T-cell (primary cell): ENCODE results near the gene RFX2. TPM values are rescaled to one million over a fixed set of nuclear protein-coding genes. Genes with fewer than 3 reads are reported as not detected.

Source experiments
- ATAC-seq, 4 experiments: fragments of 200-7000 bp in 3 of 4; fragments of 150-1000 bp in 1 of 4; cut with Tn5 transposase; replicated peaks in 1 of 4; 1 replicate in 3 of 4; 2 replicates in 1 of 4; pipeline ENCODE4 v1.10.0; 2021; ENCODE audit warnings: moderate library complexity in 3 of 4, mild to moderate bottlenecking in 2 of 4, moderate number of reproducible peaks in 1 of 4
- CTCF ChIA-PET, 2 donors: fragments of 300-600 bp; sonication (Branson Sonifier 250); formaldehyde crosslinking; loops; one replicate each; lab custom pipeline; 2022; ENCODE audit warnings: antibody characterized with exemption in 2 of 2; lab: Charles Lee
- POLR2A ChIA-PET, 2 donors: fragments of 300-600 bp; sonication (Branson Sonifier 250); formaldehyde crosslinking; loops; one replicate each; lab custom pipeline; 2022; ENCODE audit warnings: antibody characterized with exemption in 2 of 2; lab: Charles Lee
- DNase-seq, 35 experiments: peaks; one replicate each; pipeline versions ENCODE4 v3.0.0 to v3.0.0-alpha.2; 2013 to 2023
- H3K27ac ChIP-seq: one replicate; pipeline ENCODE4 v1.5.1; 2013; ENCODE audit warnings: low read length
- H3K27me3 ChIP-seq, 2 experiments: replicated peaks in 1 of 2; 1 replicate in 1 of 2; 2 replicates in 1 of 2; pipeline versions ENCODE4 v1.6.1 to v1.7.0; 2013; ENCODE audit warnings: low read length in 1 of 2, mixed read lengths in 1 of 2; ENCODE audit not compliant: control insufficient read depth in 2 of 2, insufficient read depth in 2 of 2; ENCODE audit errors: extremely low read depth in 1 of 2
- H3K36me3 ChIP-seq, 2 donors: 1 replicate in 1 of 2; 2 replicates in 1 of 2; pipeline versions ENCODE4 v1.6.1 to v1.7.0; 2013; ENCODE audit warnings: low read length in 1 of 2; ENCODE audit not compliant: control insufficient read depth in 2 of 2, insufficient read depth in 1 of 2; ENCODE audit errors: extremely low read depth in 1 of 2
- H3K4me1 ChIP-seq, 2 experiments: 1 replicate in 1 of 2; 2 replicates in 1 of 2; pipeline versions ENCODE4 v1.6.1 to v1.7.0; 2013; ENCODE audit warnings: low read length in 2 of 2, mixed read lengths in 1 of 2; ENCODE audit not compliant: insufficient read depth in 2 of 2, control insufficient read depth in 1 of 2; ENCODE audit errors: extremely low read depth in 1 of 2
- H3K4me3 ChIP-seq, 2 donors: 1 replicate in 1 of 2; 2 replicates in 1 of 2; pipeline versions ENCODE4 v1.5.1 to v1.7.0; 2013; ENCODE audit warnings: mild to moderate bottlenecking in 2 of 2, low read length in 1 of 2, moderate library complexity in 1 of 2; ENCODE audit not compliant: control insufficient read depth in 1 of 2; ENCODE audit errors: extremely low read depth in 1 of 2
- H3K9me3 ChIP-seq: 2 replicates; pipeline ENCODE4 v1.7.0; 2013
- H3K27ac Mint-ChIP-seq, 2 donors: one replicate each; pipeline ENCODE4 v1.8.0; 2020 to 2021; ENCODE audit warnings: mild to moderate bottlenecking in 2 of 2, mixed read lengths in 2 of 2
- H3K27me3 Mint-ChIP-seq, 2 donors: one replicate each; pipeline ENCODE4 v1.8.0; 2021 to 2022; ENCODE audit warnings: mixed read lengths in 2 of 2
- H3K36me3 Mint-ChIP-seq: one replicate; pipeline ENCODE4 v1.8.0; 2021; ENCODE audit warnings: mixed read lengths
- H3K4me1 Mint-ChIP-seq, 3 donors: one replicate each; pipeline ENCODE4 v1.8.0; 2020 to 2022; ENCODE audit warnings: mixed read lengths in 3 of 3, mild to moderate bottlenecking in 1 of 3
- H3K4me3 Mint-ChIP-seq, 3 donors: one replicate each; pipeline ENCODE4 v1.8.0; 2020 to 2022; ENCODE audit warnings: mild to moderate bottlenecking in 3 of 3, mixed read lengths in 3 of 3, moderate library complexity in 3 of 3
- H3K9me3 Mint-ChIP-seq, 3 donors: one replicate each; pipeline ENCODE4 v1.8.0; 2020 to 2022; ENCODE audit warnings: mixed read lengths in 3 of 3
- WGBS: methylation state at CpG from one replicate; pipeline ENCODE4 v1.1.5; 2013; ENCODE audit warnings: missing lambda C conversion rate; ENCODE audit not compliant: insufficient coverage; 5-methylcytosine and 5-hydroxymethylcytosine counted together
- total RNA-seq, 35 experiments: library from RNA in 6 of 35; stranded (reverse) in 6 of 35; fragments of 120-200 nt in 1 of 35; gene quantifications; one replicate each; pipeline versions ENCODE4 v1.2.1 to v1.2.4 and lab custom pipeline; 2013 to 2026

The RFX2 gene
- total RNA-seq, 5 donors from 2014 or later (not counting 1 experiment from before 2014, with no cell fraction given) = 4.7 to 11.6 (median 7.8) TPM

DNA sequence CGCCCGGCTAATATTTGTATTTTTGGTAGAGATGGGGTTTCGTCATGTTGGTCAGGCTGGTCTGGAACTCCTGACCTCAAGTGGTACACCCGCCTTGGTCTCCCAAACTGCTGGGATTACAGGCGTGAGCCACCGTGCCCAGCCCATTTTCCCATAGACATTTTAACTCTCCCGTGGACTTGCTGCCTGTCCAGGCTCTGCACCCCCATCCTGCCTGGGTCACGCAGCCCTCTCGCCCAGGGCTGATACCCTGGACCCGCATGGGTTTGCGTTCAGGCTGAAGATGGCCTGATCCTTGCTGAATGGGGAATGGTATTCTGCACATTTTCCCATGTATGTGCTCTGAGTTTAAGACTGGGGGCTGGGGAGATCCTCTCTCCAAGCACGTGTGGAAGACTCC is 86.4 kb downstream of the RFX2 start:
- Mint-ChIP-seq H3K4me3 (no peak overlapping the region), H3K4me1 (peaks cover 4 to 18% (median 4%) of the 10 kb centered on the region in 3 donors), H3K27me3 (peaks cover 0 to 8% of the 10 kb centered on the region in 2 donors), H3K9me3 (no peaks in the 10 kb centered on the region), H3K36me3 (peaks cover 7% of the 10 kb centered on the region), H3K27ac (no peak overlapping the region)
- Histone ChIP-seq H3K9me3 (no peaks in the 10 kb centered on the region), H3K36me3 (peaks cover 0 to 5% of the 10 kb centered on the region in 2 donors), H3K27me3 (peaks cover 0 to 23% of the 10 kb centered on the region in 2 experiments), H3K27ac (no peak overlapping the region), H3K4me1 (peaks cover 7 to 8% of the 10 kb centered on the region in 2 experiments), H3K4me3 (no peak overlapping the region)
- DNase-seq = no peak
- ChIA-PET POLR2A (no interaction called here), CTCF (no interaction called here)
- ATAC-seq = no peak
- WGBS = 96% methylated on average over 5 of the region's 12 CpGs

- ATAC-seq (no peak), DNase-seq (no peak)
- ChIA-PET POLR2A (interaction anchor here in 1 of 2 donors (0.7 kb wide), 1 partner anchor 126 kb away, joined by 4 read pairs; no protein-coding TSS in a partner anchor), CTCF (interaction anchor here (0.5 to 2.5 kb wide), 6 partner anchors 36 to 229 kb away, joined by 3 to 17 read pairs (median 6); partner anchors contain the start of gene NRTN (in 1 of the 2))
- Histone ChIP-seq H3K4me3 (no peak overlapping the region), H3K36me3 (peaks cover 0 to 5% of the 10 kb centered on the region in 2 donors), H3K27ac (no peak overlapping the region), H3K4me1 (peaks cover 7 to 8% of the 10 kb centered on the region in 2 experiments), H3K27me3 (peaks cover 0 to 24% of the 10 kb centered on the region in 2 experiments), H3K9me3 (no peaks in the 10 kb centered on the region)
- H3K4me1 Mint-ChIP-seq = peaks cover 4 to 18% (median 4%) of the 10 kb centered on the region in 3 donors
- no peaks in the 10 kb centered on the region for H3K9me3 Mint-ChIP-seq
- no peak overlapping the region for H3K4me3 Mint-ChIP-seq
- peaks cover 0 to 8% of the 10 kb centered on the region in 2 donors for H3K27me3 Mint-ChIP-seq
- H3K36me3 Mint-ChIP-seq = peaks cover 5% of the 10 kb centered on the region
- peak overlapping the region in 1 of 2 donors; percentile 22 for H3K27ac Mint-ChIP-seq
- 78% methylated on average over 14 of the region's 21 CpGs for WGBS
These were observed 87.1 kb downstream of the RFX2 start for GRCh38 chr19:6023085-6023682.

GRCh38 chr19:6022570-6023064 is 87.7 kb downstream of the RFX2 start:
- Mint-ChIP-seq H3K9me3 (no peaks in the 10 kb centered on the region), H3K27ac (no peak overlapping the region), H3K36me3 (peaks cover 4% of the 10 kb centered on the region), H3K4me3 (no peak overlapping the region), H3K27me3 (peaks cover 0 to 8% of the 10 kb centered on the region in 2 donors), H3K4me1 (peaks cover 4 to 18% (median 4%) of the 10 kb centered on the region in 3 donors)
- WGBS = 67% methylated on average over 7 of the region's 16 CpGs
- no peak overlapping the region for H3K27ac ChIP-seq
- H3K4me1 ChIP-seq = peaks cover 7 to 8% of the 10 kb centered on the region in 2 experiments
- ATAC-seq (no peak), DNase-seq (no peak)
- no peak overlapping the region for H3K4me3 ChIP-seq
- H3K36me3 ChIP-seq = peaks cover 0 to 5% of the 10 kb centered on the region in 2 donors
- CTCF ChIA-PET = interaction anchor here (0.5 to 2.5 kb wide), 8 partner anchors 35 to 219 kb away, joined by 3 to 17 read pairs (median 5); partner anchors contain the start of genes NRTN (in 1 of the 2) and VMAC (in 1 of the 2)
- peaks cover 0 to 26% of the 10 kb centered on the region in 2 experiments for H3K27me3 ChIP-seq
- no peaks in the 10 kb centered on the region for H3K9me3 ChIP-seq
- POLR2A ChIA-PET = no interaction called here

GRCh38 chr19:6021878-6022569 is 88.3 kb downstream of the RFX2 start:
- ChIA-PET POLR2A (no interaction called here), CTCF (interaction anchor here (0.5 to 2.5 kb wide), 11 partner anchors 33 to 246 kb away, joined by 3 to 17 read pairs (median 4); partner anchors contain the start of genes NRTN (in 1 of the 2) and VMAC (in 1 of the 2))
- DNase-seq (peak; percentile 55 to 88 (median 74)), ATAC-seq (peak; percentile 88 to 96 (median 93))
- Mint-ChIP-seq H3K27ac (no peak overlapping the region), H3K9me3 (no peaks in the 10 kb centered on the region), H3K4me1 (peaks cover 4 to 18% (median 4%) of the 10 kb centered on the region in 3 donors), H3K36me3 (peaks cover 4% of the 10 kb centered on the region), H3K4me3 (no peak overlapping the region), H3K27me3 (peaks cover 0 to 8% of the 10 kb centered on the region in 2 donors)
- H3K9me3 ChIP-seq = no peaks in the 10 kb centered on the region
- peaks cover 0 to 5% of the 10 kb centered on the region in 2 donors for H3K36me3 ChIP-seq
- no peak overlapping the region for H3K27ac ChIP-seq
- H3K4me3 ChIP-seq = no peak overlapping the region
- H3K4me1 ChIP-seq = peaks cover 7 to 8% of the 10 kb centered on the region in 2 experiments
- 66% methylated on average over 25 of the region's 29 CpGs for WGBS
- H3K27me3 ChIP-seq = peaks cover 0 to 26% of the 10 kb centered on the region in 2 experiments

DNA sequence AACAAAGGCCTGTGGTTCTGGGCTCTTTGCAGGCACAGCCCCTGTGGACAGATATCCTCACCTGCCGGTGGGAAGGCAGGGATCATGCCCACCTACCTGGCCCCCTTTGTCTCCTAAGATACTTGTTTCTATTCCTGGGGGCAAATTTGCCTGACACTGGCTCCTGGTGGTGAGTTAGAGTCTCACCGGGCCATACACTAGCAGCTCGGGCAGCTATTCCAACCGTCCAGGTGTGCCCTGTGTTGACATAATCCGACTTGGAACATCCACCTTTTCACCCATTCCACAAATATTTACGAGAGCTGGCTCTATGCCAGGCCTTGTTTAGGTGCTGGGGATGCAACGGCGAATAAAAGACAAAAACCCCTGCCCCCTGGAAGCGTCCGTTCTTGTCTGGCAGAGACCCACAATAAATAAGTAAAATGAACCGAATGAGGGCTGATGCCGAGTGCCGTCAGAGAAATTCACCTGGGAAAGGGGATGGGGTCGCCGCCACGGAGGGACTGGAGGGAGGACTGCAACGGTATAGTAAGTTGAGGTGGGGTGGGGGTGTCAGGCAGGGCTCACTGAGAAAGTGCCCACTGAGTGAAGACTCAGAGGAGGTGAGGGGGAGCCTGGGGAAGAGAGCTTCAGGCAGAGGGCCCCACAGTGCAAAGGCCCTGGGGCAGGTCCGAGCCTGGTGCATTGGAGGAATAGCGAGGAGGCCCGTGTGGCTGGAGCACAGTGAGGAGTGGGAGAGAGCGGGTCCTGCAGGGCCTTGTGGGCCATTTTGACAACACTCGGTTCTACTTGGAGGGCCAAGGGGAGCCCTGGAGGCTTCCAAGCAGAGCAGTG is 89.1 kb downstream of the RFX2 start:
- H3K9me3 Mint-ChIP-seq = no peaks in the 10 kb centered on the region
- no peak overlapping the region for H3K4me3 Mint-ChIP-seq
- no peak overlapping the region for H3K4me3 ChIP-seq
- H3K27ac ChIP-seq = no peak overlapping the region
- DNase-seq (no peak), ATAC-seq (no peak)
- 89% methylated on average over 17 of the region's 22 CpGs for WGBS
- no peaks in the 10 kb centered on the region for H3K36me3 Mint-ChIP-seq
- H3K27me3 Mint-ChIP-seq = peaks cover 0 to 8% of the 10 kb centered on the region in 2 donors
- H3K27ac Mint-ChIP-seq = no peak overlapping the region
- CTCF ChIA-PET = interaction anchor here (0.5 to 2.5 kb wide), 7 partner anchors 33 to 217 kb away, joined by 3 to 17 read pairs (median 6); partner anchors contain the start of gene NRTN (in 1 of the 2)
- H3K4me1 Mint-ChIP-seq = peaks cover 4 to 18% (median 4%) of the 10 kb centered on the region in 3 donors
- POLR2A ChIA-PET = no interaction called here
- no peaks in the 10 kb centered on the region for H3K36me3 ChIP-seq
- peaks cover 0 to 26% of the 10 kb centered on the region in 2 experiments for H3K27me3 ChIP-seq
- peaks cover 7 to 8% of the 10 kb centered on the region in 2 experiments for H3K4me1 ChIP-seq
- no peaks in the 10 kb centered on the region for H3K9me3 ChIP-seq
